ENCODE results near the gene TROAP.
A peak's percentile ranks its signal among the peaks of the same experiment; 100 is the strongest.
"Not testable (repeated sequence)": the region's sequence is repeated elsewhere in the genome, so short reads cannot be mapped to it uniquely, and the experiment has no call there.

The TROAP gene, protein sequence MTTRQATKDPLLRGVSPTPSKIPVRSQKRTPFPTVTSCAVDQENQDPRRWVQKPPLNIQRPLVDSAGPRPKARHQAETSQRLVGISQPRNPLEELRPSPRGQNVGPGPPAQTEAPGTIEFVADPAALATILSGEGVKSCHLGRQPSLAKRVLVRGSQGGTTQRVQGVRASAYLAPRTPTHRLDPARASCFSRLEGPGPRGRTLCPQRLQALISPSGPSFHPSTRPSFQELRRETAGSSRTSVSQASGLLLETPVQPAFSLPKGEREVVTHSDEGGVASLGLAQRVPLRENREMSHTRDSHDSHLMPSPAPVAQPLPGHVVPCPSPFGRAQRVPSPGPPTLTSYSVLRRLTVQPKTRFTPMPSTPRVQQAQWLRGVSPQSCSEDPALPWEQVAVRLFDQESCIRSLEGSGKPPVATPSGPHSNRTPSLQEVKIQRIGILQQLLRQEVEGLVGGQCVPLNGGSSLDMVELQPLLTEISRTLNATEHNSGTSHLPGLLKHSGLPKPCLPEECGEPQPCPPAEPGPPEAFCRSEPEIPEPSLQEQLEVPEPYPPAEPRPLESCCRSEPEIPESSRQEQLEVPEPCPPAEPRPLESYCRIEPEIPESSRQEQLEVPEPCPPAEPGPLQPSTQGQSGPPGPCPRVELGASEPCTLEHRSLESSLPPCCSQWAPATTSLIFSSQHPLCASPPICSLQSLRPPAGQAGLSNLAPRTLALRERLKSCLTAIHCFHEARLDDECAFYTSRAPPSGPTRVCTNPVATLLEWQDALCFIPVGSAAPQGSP

DNA sequence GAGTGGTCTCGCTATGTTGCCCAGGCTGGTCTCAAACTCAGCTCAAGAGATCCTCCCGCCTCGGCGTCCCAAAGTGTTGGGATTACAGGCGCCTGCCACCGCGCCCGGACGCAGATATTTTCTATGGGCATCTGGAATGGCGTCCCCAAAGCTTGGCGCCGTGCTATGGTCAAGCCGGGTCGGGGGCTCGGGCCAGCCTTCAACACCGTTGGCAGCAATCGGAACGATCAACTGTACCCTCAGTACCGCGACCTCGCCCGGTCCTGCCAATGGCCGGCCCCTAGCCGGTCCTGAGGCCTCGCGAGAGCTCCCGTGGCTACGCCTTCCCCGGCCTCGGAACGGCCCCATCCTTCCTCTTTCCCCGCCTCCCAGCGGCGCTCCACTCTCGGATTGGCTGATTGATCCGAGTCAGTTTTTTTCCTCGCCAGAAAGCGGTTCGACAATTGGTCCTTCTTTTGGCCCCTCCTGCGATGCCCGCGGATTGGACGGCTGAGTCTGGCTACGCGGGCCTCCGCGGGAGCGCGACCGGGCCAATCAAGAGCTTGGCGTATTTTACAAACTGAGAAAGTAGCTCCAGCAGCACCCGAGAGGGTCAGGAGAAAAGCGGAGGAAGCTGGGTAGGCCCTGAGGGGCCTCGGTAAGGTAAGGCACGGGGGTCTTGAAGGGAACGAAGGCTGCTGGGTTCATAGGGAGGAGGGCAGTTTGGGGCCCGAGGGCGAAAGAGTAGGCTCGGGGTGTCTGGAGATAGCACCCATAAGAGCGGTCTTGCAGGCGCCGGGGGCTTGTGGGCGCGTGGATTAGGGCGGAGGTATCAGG lies at the start of gene TROAP:
TSS of gene TROAP (plus strand) at position 548 of the 816 bp plus-strand sequence. CDS start 354 bp downstream, outside the sequence.
- peak; percentile 98 to 99 for DNase-seq
- TF ChIP-seq POLR2A (IDR thresholded peaks at IDR 0.05; ENCODE audit: low read length), result peak; percentile 94
- TF ChIP-seq GATA1 (IDR thresholded peaks at IDR 0.05; ENCODE audit: low read depth, low read length), result no peak

DNA sequence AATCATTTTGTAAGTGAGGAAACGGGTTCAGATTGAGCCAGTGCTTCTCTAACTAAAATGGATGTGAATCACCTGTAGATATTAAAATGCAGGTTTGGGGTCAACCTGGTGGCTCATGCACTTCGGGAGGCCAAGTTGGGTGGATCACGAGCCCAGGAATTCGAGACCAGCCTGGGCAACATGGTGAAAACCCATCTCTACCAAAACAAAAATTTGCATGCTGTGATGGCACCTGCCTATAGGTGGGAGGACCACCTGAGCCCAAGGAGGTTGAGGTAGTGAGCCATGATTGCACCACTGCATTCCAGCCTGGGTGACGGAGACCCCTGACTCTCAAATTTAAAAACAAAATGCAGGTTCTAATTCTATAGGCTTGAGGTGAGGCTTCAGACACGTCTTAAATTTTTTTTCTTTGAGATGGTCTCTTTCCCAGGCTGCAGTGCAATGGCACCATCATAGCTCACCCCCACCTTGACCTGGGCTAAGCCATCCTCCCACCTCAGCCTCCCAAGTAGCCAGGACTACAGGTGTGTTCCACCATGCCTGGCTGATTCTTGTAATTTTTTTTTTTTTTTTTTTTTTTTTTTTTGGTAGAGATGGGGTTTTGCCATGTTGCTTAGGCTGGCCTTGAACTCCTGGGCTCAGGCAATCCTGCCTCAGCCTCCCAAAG lies 49.2 kb upstream of the TROAP start:
- TF ChIP-seq GATA1 (IDR thresholded peaks at IDR 0.05; ENCODE audit: low read depth, low read length), result no peak
- no peak for TF ChIP-seq POLR2A (IDR thresholded peaks at IDR 0.05; ENCODE audit: low read length)
- DNase-seq, result no peak

- DNase-seq, result no peak
- TF ChIP-seq POLR2A (IDR thresholded peaks at IDR 0.05; ENCODE audit: low read length) (peak; percentile 30), GATA1 (IDR thresholded peaks at IDR 0.05; ENCODE audit: low read depth, low read length) (no peak)
Measured at GRCh38 chr12:49274396-49275069, 48.5 kb upstream of the TROAP start.

GRCh38 chr12:49276304-49277290 lies 46.5 kb upstream of the TROAP start:
- TF ChIP-seq POLR2A (IDR thresholded peaks at IDR 0.05; ENCODE audit: low read length), result no peak
- TF ChIP-seq GATA1 (IDR thresholded peaks at IDR 0.05; ENCODE audit: low read depth, low read length), result no peak
- no peak for DNase-seq

DNA sequence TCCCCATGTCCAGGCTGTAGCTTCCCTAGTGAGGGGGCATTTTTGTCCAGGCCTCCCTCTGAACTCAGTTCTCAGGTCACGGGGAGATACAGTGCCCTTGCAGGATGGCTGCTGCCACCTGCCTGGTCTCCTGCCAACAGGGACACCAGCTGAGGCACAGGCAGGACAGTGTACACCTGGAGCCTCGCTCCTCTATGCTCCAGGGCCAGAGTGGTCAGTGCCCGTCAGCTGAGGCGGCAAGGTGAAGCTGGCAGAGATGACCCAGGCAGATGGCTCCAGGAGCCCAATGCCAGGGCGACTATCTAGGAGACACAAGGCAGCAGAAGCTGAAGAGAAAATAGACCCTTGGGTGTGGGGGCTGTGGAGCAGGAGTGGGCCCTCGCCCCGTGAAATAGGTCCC lies 45.6 kb upstream of the TROAP start:
- TF ChIP-seq POLR2A (IDR thresholded peaks at IDR 0.05; ENCODE audit: low read length) (no peak), GATA1 (IDR thresholded peaks at IDR 0.05; ENCODE audit: low read depth, low read length) (no peak)
- no peak for DNase-seq

DNA sequence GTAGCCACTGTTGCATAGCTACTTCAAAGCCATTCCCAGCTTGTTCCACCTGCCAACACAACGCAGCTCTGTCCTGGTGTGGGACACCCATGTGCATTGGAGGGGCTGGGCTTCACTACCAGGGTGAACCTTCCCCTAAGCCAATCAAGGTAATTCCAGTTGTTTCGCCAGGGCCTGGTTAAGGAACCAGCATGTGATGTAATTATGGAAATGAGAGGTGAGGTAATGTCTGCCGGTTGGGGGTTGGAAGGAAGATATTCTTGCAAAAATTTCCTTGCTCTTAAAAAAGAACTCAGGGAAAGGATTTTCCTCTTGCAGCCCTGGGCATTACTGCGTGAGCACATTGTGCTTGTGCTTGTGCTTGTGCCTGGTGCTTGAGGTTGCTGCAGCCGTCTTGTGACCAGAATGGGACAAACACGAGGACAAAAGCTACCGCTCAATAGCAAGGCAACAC lies 43.3 kb upstream of the TROAP start:
- TF ChIP-seq GATA1 (IDR thresholded peaks at IDR 0.05; ENCODE audit: low read depth, low read length) (no peak), POLR2A (IDR thresholded peaks at IDR 0.05; ENCODE audit: low read length) (no peak)
- DNase-seq, result no peak

- not testable (repeated sequence) for DNase-seq
Measured at GRCh38 chr12:49280545-49280944, 42.5 kb upstream of the TROAP start.

GRCh38 chr12:49282302-49282701 lies 40.8 kb upstream of the TROAP start:
- DNase-seq, result no peak
- TF ChIP-seq GATA1 (IDR thresholded peaks at IDR 0.05; ENCODE audit: low read depth, low read length) (no peak), POLR2A (IDR thresholded peaks at IDR 0.05; ENCODE audit: low read length) (no peak)

DNA sequence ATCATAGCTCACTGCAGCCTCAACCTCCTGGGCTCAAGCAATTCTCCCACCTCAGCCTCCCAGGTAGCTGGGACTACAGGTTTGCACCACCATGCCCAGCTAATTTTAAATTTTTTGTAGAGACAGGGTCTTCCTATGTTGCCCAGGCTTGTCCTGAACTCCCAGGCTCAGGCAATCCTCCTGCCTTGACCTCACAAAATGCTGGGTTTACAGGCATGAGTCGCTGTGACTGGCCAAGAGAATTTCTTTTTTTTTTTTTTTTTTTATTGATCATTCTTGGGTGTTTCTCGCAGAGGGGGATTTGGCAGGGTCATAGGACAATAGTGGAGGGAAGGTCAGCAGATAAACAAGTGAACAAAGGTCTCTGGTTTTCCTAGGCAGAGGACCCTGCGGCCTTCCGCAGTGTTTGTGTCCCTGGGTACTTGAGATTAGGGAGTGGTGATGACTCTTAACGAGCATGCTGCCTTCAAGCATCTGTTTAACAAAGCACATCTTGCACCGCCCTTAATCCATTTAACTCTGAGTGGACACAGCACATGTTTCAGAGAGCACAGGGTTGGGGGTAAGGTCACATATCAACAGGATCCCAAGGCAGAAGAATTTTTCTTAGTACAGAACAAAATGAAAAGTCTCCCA lies 40.2 kb upstream of the TROAP start:
- not testable (repeated sequence) for DNase-seq

DNA sequence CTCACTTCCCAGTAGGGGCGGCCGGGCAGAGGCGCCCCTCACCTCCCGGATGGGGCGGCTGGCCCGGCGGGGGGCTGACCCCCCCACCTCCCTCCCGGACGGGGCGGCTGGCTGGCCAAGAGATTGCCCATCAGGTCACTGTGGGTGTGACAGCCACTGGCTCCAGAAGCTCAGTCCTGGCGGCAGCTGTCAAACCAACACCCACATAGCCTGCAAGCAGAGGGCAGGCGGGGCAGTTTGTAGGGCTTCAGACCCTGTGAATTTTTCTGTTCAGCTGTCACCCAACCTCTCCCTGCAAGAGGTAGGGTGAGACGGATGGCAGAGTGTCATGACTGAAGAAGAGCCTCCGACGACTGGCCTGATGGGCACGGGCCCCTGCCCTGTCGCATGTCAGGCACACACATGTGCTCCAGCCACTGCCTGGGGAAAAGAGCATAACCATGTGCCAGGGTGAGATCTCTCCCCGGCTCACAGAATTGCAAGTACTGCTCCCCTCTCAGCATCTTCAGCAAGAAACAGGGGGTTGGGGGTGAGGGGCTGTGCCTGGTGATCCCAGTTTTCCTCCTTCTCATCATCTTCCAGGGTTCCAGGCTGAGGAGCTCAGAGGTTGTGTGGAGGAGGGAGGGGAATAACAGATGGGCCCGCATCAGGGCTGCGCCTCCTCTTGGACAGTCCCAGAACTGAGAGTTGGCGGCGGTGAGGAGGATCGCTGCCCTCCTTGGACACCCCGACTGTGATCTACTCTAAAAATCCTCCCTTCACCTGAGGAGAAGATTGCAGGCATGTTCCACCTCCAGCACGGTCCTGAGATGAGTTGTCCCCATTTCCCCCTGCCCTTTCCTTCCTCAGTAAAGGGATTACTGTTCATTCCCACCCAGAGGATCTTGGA lies 39.3 kb upstream of the TROAP start:
- no peak for DNase-seq
- TF ChIP-seq GATA1 (IDR thresholded peaks at IDR 0.05; ENCODE audit: low read depth, low read length) (no peak), POLR2A (IDR thresholded peaks at IDR 0.05; ENCODE audit: low read length) (no peak)

DNA sequence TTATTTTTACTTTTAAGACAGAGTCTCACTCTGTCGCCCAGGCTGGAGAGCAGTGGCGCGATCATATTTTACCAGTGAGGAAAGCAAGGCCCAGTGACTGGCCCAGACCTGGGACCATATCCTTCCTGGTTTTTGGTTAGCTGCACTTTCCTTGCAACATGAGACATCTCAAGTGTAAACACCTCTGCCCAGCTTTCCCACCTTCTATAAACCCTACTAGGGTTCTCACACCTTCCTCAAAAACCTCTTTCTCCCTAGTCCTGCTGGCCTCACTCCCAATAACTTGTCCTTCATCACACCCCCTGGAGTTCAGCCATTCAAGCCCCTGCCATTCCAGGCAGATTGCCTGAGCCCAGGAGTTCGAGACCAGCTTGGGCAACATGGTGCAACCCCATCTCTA lies 38.4 kb upstream of the TROAP start:
- TF ChIP-seq POLR2A (IDR thresholded peaks at IDR 0.05; ENCODE audit: low read length), result no peak
- TF ChIP-seq GATA1 (IDR thresholded peaks at IDR 0.05; ENCODE audit: low read depth, low read length), result no peak

More for the DNA sequence above, 38.4 kb upstream of the TROAP start:
- DNase-seq, result no peak

Data from erythroblast (primary cell).